Panc1 (cell line): ENCODE measurements around the gene FARP1. TPM values are rescaled to one million over a fixed set of nuclear protein-coding genes. Genes with fewer than 3 reads are reported as not detected.

Experiments
- ATAC-seq: fragments of 200-7000 bp; cut with Tn5 transposase; 2 replicates; pipeline ENCODE4 v1.9.1; 2020; ENCODE audit warnings: mild to moderate bottlenecking, moderate library complexity
- BruUV-seq: library from RNA; stranded (reverse); fragments of 400-500 nt; replicated peaks from 2 replicates; lab custom pipeline; 2021; lab: Mats Ljungman, UMichigan
- CTCF ChIA-PET: fragments of 300-600 bp; sonication (Branson Sonifier 250); formaldehyde crosslinking; loops from one replicate; lab custom pipeline; 2022; ENCODE audit warnings: antibody characterized with exemption; lab: Charles Lee
- POLR2A ChIA-PET: fragments of 300-600 bp; sonication (Branson Sonifier 250); formaldehyde crosslinking; loops from one replicate; lab custom pipeline; 2022; ENCODE audit warnings: antibody characterized with exemption; lab: Charles Lee
- DNase-seq: peaks from one replicate; pipeline ENCODE4 v3.0.0-alpha.2; 2010; ENCODE audit warnings: low read depth, low spot score
- H3K27ac ChIP-seq: 2 replicates; pipeline ENCODE4 v1.5.1; 2011; ENCODE audit warnings: mild to moderate bottlenecking, low read length, inconsistent platforms
- H3K27me3 ChIP-seq: fragments of 200-500 bp; sonication (Bioruptor generic); 2 replicates; pipeline ENCODE4 v1.6.0; 2014; ENCODE audit warnings: low read length, inconsistent platforms; ENCODE audit not compliant: control insufficient read depth, insufficient read depth
- H3K36me3 ChIP-seq: fragments of 200-500 bp; sonication (Bioruptor generic); 2 replicates; pipeline ENCODE4 v1.5.1; 2014; ENCODE audit warnings: inconsistent platforms, mild to moderate bottlenecking, low read length, moderate library complexity; ENCODE audit not compliant: control insufficient read depth, insufficient read depth
- H3K4me1 ChIP-seq: 2 replicates; pipeline ENCODE4 v1.5.1; 2011; ENCODE audit warnings: inconsistent platforms, mild to moderate bottlenecking, low read length, moderate library complexity; ENCODE audit not compliant: control insufficient read depth, insufficient read depth
- H3K4me3 ChIP-seq, 2 experiments: 2 replicates each; pipeline ENCODE4 v1.5.1; 2011 to 2012; ENCODE audit warnings: low read depth in 2 of 2, low read length in 2 of 2, mild to moderate bottlenecking in 2 of 2, inconsistent platforms in 1 of 2, moderate library complexity in 1 of 2
- H3K9me3 ChIP-seq: fragments of 200-500 bp; sonication (Bioruptor generic); 2 replicates; pipeline ENCODE4 v1.5.1; 2014; ENCODE audit warnings: low read depth, mild to moderate bottlenecking, inconsistent platforms, low read length, moderate library complexity; ENCODE audit not compliant: control insufficient read depth, insufficient read depth
- CTCF ChIP-seq: fragments of 450-650 bp; IDR thresholded peaks from 2 replicates; pipeline ENCODE4 v1.5.1; 2017; ENCODE audit warnings: mild to moderate bottlenecking
- POLR2AphosphoS5 ChIP-seq: IDR thresholded peaks from 2 replicates; pipeline ENCODE4 v1.6.1; 2012; ENCODE audit warnings: mild to moderate bottlenecking, low read depth, low read length, moderate library complexity
- REST ChIP-seq, 2 experiments: IDR thresholded peaks; 2 replicates each; pipeline ENCODE4 v1.6.1; 2011 to 2012; ENCODE audit warnings: low read depth in 2 of 2, control low read depth in 1 of 2, low read length in 1 of 2, mild to moderate bottlenecking in 1 of 2, moderate library complexity in 1 of 2; ENCODE audit not compliant: insufficient read depth in 1 of 2
- SIN3A ChIP-seq: IDR thresholded peaks from 2 replicates; pipeline ENCODE4 v1.6.1; 2012; ENCODE audit warnings: low read depth, mild to moderate bottlenecking, low read length, moderate library complexity, borderline replicate concordance; ENCODE audit not compliant: insufficient read depth
- TCF7L2 ChIP-seq: IDR thresholded peaks from 2 replicates; pipeline ENCODE4 v1.6.1; 2011; ENCODE audit warnings: mild to moderate bottlenecking, low read depth, low read length, inconsistent platforms
- in situ Hi-C: cut with HindIII; loops from 2 replicates; pipeline ENCODE4 v1.10.0; 2016; ENCODE audit warnings: low sequenced_read_pairs, low pct_unique_long_range_greater_than_20kb
- intact Hi-C: fragments of 100-400 bp; cut with micrococcal nuclease; formaldehyde crosslinking; loops from one replicate; pipeline ENCODE4 v1.10.0; 2022; ENCODE audit not compliant: unreplicated experiment
- total RNA-seq: library from RNA; stranded (reverse); gene quantifications from one replicate; pipeline ENCODE4 v1.2.1, GENCODE V29; 2021; ENCODE audit not compliant: unreplicated experiment

FARP1 gene
- total RNA-seq, 1 experiment from 2014 or later = 61.9 TPM

- CTCF ChIA-PET = no interaction called here
- Histone ChIP-seq H3K4me1 (peaks cover 8% of the 10 kb centered on the region; the same call in 1 of the 2 replicates), H3K27ac (no peak overlapping the region; the same call in 1 of the 2 replicates), H3K36me3 (no peaks in the 10 kb centered on the region), H3K4me3 (no peak overlapping the region), H3K27me3 (no peaks in the 10 kb centered on the region), H3K9me3 (no peaks in the 10 kb centered on the region)
- intact Hi-C loops = no loop called here
- DNase-seq = no peak
- POLR2A ChIA-PET = no interaction called here
- ATAC-seq = no peak
- in situ Hi-C loops = no loop called here
- TF ChIP-seq SIN3A (no peak), REST (IDR thresholded peaks at IDR 0.05; ENCODE audit: insufficient read depth in 1 of 2, low read depth in 2 of 2, low read length in 1 of 2) (no peak)
- no TSS peak for BruUV-seq
These were observed 48.1 kb downstream of the FARP1 start for GRCh38 chr13:98190889-98191444.

- in situ Hi-C loops = no loop called here
These were observed 49.1 kb downstream of the FARP1 start for GRCh38 chr13:98192008-98192407.

More at GRCh38 chr13:98192008-98192407, 49.1 kb downstream of the FARP1 start:
- ChIA-PET CTCF (no interaction called here), POLR2A (no interaction called here)
- ATAC-seq = no peak
- no peak overlapping the region for H3K27ac ChIP-seq
- H3K36me3 ChIP-seq = no peaks in the 10 kb centered on the region
- H3K4me1 ChIP-seq = peaks cover 8% of the 10 kb centered on the region; the same call in 1 of the 2 replicates
- BruUV-seq = no TSS peak
- no peaks in the 10 kb centered on the region for H3K27me3 ChIP-seq
- intact Hi-C loops = no loop called here
- H3K4me3 ChIP-seq = no peak overlapping the region
- no peak for DNase-seq
- H3K9me3 ChIP-seq = no peaks in the 10 kb centered on the region
- TF ChIP-seq CTCF = no peak
- TF ChIP-seq SIN3A = no peak
- no peak for TF ChIP-seq TCF7L2
- TF ChIP-seq POLR2AphosphoS5 = no peak
- TF ChIP-seq REST (IDR thresholded peaks at IDR 0.05; ENCODE audit: insufficient read depth in 1 of 2, low read depth in 2 of 2, low read length in 1 of 2) = no peak
